Esophagus squamous epithelium (tissue), 5 donors: Measurements from ENCODE around the gene KCNQ1. TPM values are rescaled to one million over a fixed set of nuclear protein-coding genes. Genes with fewer than 3 reads are reported as not detected.
A peak's percentile ranks its signal among the peaks of the same experiment; 100 is the strongest.

ENCODE experiments used
- DNase-seq: peaks from one replicate; lab custom pipeline; 2025; lab: John Stamatoyannopoulos, UW
- H3K27ac ChIP-seq, 4 donors: fragments of 200-600 bp; sonication (generic); one replicate each; pipeline ENCODE4 v1.5.1; 2016 to 2019; ENCODE audit warnings: mild to moderate bottlenecking in 1 of 4
- H3K27me3 ChIP-seq, 4 donors: fragments of 200-600 bp; sonication (generic); 1 replicate in 3 of 4; 2 replicates in 1 of 4; pipeline versions ENCODE4 v1.5.1 to v1.6.0; 2017 to 2021; ENCODE audit warnings: antibody characterized with exemption in 1 of 4
- H3K36me3 ChIP-seq, 3 donors: fragments of 200-600 bp; sonication (generic); one replicate each; pipeline ENCODE4 v1.5.1; 2016 to 2019
- H3K4me1 ChIP-seq, 3 donors: fragments of 200-600 bp; sonication (generic); one replicate each; pipeline ENCODE4 v1.5.1; 2017 to 2019
- H3K4me3 ChIP-seq, 4 donors: fragments of 200-600 bp; sonication (generic); 1 replicate in 3 of 4; 2 replicates in 1 of 4; pipeline ENCODE4 v1.5.1; 2016 to 2019; ENCODE audit warnings: mild to moderate bottlenecking in 2 of 4, moderate library complexity in 1 of 4
- H3K9me3 ChIP-seq, 3 donors: fragments of 200-600 bp; sonication (generic); one replicate each; pipeline ENCODE4 v1.5.1; 2016 to 2019
- CTCF ChIP-seq, 6 experiments: fragments of 450-650 bp in 4 of 6; fragments of 200-600 bp in 2 of 6; sonication (generic) in 2 of 6; IDR thresholded peaks; one replicate each; pipeline ENCODE4 v1.5.1; 2016 to 2019; ENCODE audit warnings: antibody characterized with exemption in 6 of 6, mild to moderate bottlenecking in 4 of 6, moderate library complexity in 4 of 6
- POLR2A ChIP-seq, 4 donors: fragments of 450-650 bp; IDR thresholded peaks; one replicate each; pipeline ENCODE4 v1.6.1; 2017; ENCODE audit warnings: antibody characterized with exemption in 4 of 4, mild to moderate bottlenecking in 4 of 4, moderate library complexity in 3 of 4
- WGBS, 2 donors: methylation state at CpG; one replicate each; pipeline ENCODE4 v1.1.5; 2018; 5-methylcytosine and 5-hydroxymethylcytosine counted together
- intact Hi-C: fragments of 100-400 bp; cut with DNase I; formaldehyde crosslinking; loops from one replicate; pipeline ENCODE4 v1.15.0; 2022
- total RNA-seq, 4 donors: library from RNA; depleted of rRNA; stranded (reverse); fragments of >200 nt; gene quantifications; one replicate each; pipeline ENCODE4 v1.1.0, GENCODE V29; 2016
- donor health status: DM: yes; HTN: yes; CAD: no.

KCNQ1 gene
- total RNA-seq, 4 donors from 2014 or later = 0.61 to 3.1 (median 0.72) TPM

GRCh38 chr11:2858995-2859698, 414.3 kb downstream of the KCNQ1 start:
- Histone ChIP-seq H3K36me3 (no peaks in the 10 kb centered on the region), H3K9me3 (no peaks in the 10 kb centered on the region), H3K27me3 (peaks cover 0 to 42% (median 3%) of the 10 kb centered on the region in 4 donors), H3K4me3 (no peak overlapping the region), H3K4me1 (peaks cover 0 to 12% (median 10%) of the 10 kb centered on the region in 3 donors), H3K27ac (no peak overlapping the region)
- intact Hi-C loops = no loop called here
- TF ChIP-seq POLR2A (IDR thresholded peaks at IDR 0.05) = no peak
- no peak for TF ChIP-seq CTCF (IDR thresholded peaks at IDR 0.05)
- no peak for DNase-seq
- 60% methylated on average over 1 of the region's 16 CpGs; no CpG with 5 or more reads in 1 of the 2 donors for WGBS, 2 donors

DNA sequence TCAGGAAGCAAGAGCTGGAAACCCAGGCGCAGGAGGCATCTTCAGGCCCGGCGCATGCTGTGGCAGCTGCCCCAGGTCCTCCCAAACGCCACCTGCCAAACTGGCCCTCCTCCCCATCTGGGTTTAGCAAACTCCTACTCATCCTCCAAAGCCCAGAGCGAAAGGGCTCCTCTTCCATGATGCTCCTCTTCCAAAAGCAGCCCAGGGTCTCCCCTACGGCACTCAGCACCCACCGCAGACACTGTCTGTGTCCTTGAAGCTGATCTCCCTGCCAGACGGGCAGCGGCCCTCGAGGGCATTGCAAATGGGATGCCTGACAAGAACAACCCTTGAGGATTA, 414.9 kb downstream of the KCNQ1 start:
- intact Hi-C loops = no loop called here
- TF ChIP-seq POLR2A (IDR thresholded peaks at IDR 0.05) = no peak
- no peak for TF ChIP-seq CTCF (IDR thresholded peaks at IDR 0.05)
- 80% methylated on average over 1 to 4 of the region's 10 CpGs for WGBS, 2 donors
- DNase-seq = no peak
- Histone ChIP-seq H3K4me3 (no peak overlapping the region), H3K27me3 (peaks cover 0 to 47% (median 3%) of the 10 kb centered on the region in 4 donors), H3K27ac (no peak overlapping the region), H3K9me3 (no peaks in the 10 kb centered on the region), H3K36me3 (no peaks in the 10 kb centered on the region), H3K4me1 (peaks cover 0 to 12% (median 10%) of the 10 kb centered on the region in 3 donors)

DNA sequence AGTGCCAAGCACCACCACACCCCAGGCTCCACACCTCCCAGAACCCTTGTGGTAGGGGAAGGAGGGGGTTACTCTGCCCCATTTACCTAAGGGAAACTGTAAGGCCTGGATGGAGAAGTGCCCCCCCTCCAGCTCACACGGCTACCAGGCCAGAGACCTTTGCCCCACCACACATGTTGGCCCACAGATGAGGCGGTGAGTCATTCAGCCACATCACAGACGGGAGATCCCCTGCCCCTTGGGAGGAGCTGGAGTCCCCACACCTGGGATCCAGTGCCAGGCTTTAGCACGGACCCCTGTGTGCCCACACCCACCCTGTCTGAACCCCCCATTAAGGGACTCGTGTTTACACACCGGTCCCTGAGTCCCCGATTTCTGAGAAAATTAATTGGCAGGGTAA, 415.8 kb downstream of the KCNQ1 start:
- Histone ChIP-seq H3K4me3 (no peak overlapping the region), H3K36me3 (no peaks in the 10 kb centered on the region), H3K27ac (no peak overlapping the region), H3K4me1 (peaks cover 0 to 12% (median 10%) of the 10 kb centered on the region in 3 donors), H3K9me3 (no peaks in the 10 kb centered on the region), H3K27me3 (peaks cover 0 to 50% (median 3%) of the 10 kb centered on the region in 4 donors)
- TF ChIP-seq CTCF (IDR thresholded peaks at IDR 0.05) (no peak), POLR2A (IDR thresholded peaks at IDR 0.05) (no peak)
- 37 to 38% methylated on average over 4 to 6 of the region's 7 CpGs for WGBS, 2 donors
- intact Hi-C loops = no loop called here
- DNase-seq = no peak

- H3K27me3 ChIP-seq = peaks cover 0 to 61% (median 3%) of the 10 kb centered on the region in 4 donors
- no peak for TF ChIP-seq POLR2A (IDR thresholded peaks at IDR 0.05)
- TF ChIP-seq CTCF (IDR thresholded peaks at IDR 0.05) = no peak
- H3K36me3 ChIP-seq = no peaks in the 10 kb centered on the region
- intact Hi-C loops = no loop called here
- no peak overlapping the region for H3K27ac ChIP-seq
- H3K9me3 ChIP-seq = no peaks in the 10 kb centered on the region
- 3 to 20% methylated on average over 1 to 13 of the region's 96 CpGs for WGBS, 2 donors
- H3K4me1 ChIP-seq = peaks cover 0 to 12% (median 10%) of the 10 kb centered on the region in 3 donors
- no peak for DNase-seq
- peak overlapping the region in 3 of 4 donors; percentile 12 to 61 (median 38) for H3K4me3 ChIP-seq
Measured at GRCh38 chr11:2862395-2863275, 417.8 kb downstream of the KCNQ1 start.

GRCh38 chr11:2863276-2863618, 418.4 kb downstream of the KCNQ1 start:
- no peaks in the 10 kb centered on the region for H3K36me3 ChIP-seq
- no peak for DNase-seq
- H3K9me3 ChIP-seq = no peaks in the 10 kb centered on the region
- H3K4me3 ChIP-seq = peak overlapping the region in 2 of 4 donors; percentile 12 to 61
- no peak for TF ChIP-seq POLR2A (IDR thresholded peaks at IDR 0.05)
- TF ChIP-seq CTCF (IDR thresholded peaks at IDR 0.05) = no peak
- peaks cover 0 to 67% (median 3%) of the 10 kb centered on the region in 4 donors for H3K27me3 ChIP-seq
- intact Hi-C loops = no loop called here
- H3K27ac ChIP-seq = no peak overlapping the region
- peaks cover 0 to 12% (median 10%) of the 10 kb centered on the region in 3 donors for H3K4me1 ChIP-seq
- WGBS, 2 donors = 79 to 83% methylated on average over 10 of the region's 13 CpGs
